GM19463 (cell line): ENCODE measurements around the gene EP400.
"Not testable (repeated sequence)": the region's sequence is repeated elsewhere in the genome, so short reads cannot be mapped to it uniquely, and the experiment has no call there.

ENCODE experiments used
- ATAC-seq: cut with Tn5 transposase; IDR thresholded peaks from one replicate; pipeline ENCODE4 v1.9.1; 2021; ENCODE audit warnings: mild to moderate bottlenecking, moderate library complexity; ENCODE audit not compliant: unreplicated experiment

Gene EP400

DNA sequence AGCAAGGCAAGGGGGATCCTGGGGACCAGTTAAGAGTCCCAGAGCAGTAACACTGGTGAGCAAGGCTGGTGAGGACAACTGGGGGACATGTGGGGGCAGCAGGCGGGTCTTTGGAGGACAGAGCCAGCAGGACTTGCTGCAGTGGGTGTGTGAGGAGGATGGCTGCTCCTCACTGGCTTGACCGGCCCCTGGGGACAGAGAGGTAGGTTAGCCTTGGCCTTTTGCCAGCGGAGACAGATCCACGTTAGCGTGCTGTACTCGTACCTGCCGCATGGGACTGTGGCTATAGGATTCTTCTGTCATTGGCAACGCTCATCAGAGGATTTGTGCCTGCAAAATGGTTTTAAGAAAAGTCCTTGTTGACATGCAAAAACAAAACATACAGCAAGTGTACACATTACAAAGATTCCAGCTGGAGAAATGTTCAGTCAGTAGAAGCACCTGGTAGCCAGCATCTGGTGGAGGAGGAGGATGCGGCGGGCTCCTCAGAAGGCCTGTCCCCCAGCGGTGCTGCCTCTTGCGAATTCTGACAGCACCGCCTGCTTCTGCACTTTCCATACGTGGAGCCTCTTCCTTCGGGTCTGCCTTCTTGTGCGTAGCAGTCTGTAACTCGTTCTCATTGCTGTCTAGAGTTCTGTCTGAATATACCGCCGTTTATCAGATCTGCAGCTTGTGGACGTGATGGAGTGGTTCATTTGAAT, 91.3 kb downstream of the EP400 start:
- ATAC-seq, result no peak

DNA sequence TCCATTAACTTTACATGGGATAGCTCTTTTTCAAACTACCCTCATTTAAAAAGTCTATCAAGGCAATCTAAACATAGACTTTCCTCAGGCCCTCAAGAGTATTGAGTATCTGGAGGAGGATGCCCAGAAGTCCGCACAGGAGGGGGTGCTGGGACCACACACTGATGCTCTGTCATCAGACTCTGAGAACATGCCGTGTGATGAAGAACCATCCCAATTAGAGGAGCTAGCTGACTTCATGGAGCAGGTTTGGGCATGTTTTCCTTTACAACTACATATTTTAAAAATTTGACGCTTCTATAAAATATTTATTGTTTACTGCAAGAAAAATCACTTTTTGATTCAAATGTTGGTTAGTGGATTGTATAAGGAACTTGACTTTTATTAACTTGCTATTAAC, 93.5 kb downstream of the EP400 start:
- ATAC-seq, result no peak

DNA sequence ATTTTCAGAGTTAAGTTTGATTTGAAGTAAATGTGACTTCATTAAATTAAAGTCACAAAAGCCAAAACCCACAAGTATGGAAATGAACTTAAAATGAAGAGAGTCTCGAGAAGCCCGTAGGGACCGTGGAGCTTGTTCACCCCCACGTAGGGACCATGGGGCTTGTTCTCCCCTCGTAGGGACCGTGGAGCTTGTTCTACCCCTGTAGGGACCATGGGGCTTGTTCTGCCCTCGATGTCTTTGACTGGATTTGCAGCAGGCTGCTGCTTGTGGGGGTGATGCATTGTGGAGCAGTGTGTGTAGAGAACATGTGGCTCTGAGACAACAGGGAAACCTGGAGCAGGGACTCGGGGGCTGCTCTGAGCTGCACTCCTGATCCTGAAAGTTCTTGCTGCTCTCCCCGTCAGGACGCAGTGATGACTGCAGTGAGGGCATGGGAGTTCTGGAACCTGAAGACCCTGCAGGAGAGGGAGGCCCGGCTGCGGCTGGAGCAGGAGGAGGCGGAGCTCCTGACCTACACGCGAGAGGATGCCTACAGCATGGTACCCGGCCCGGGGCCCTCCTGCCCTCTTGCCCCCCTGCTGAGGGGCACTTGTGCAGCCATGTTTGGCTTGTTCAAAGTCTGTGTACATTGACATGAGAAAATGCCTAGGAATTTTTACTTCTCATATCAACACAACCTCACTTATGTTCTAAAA, 94.2 kb downstream of the EP400 start:
- no peak for ATAC-seq

DNA sequence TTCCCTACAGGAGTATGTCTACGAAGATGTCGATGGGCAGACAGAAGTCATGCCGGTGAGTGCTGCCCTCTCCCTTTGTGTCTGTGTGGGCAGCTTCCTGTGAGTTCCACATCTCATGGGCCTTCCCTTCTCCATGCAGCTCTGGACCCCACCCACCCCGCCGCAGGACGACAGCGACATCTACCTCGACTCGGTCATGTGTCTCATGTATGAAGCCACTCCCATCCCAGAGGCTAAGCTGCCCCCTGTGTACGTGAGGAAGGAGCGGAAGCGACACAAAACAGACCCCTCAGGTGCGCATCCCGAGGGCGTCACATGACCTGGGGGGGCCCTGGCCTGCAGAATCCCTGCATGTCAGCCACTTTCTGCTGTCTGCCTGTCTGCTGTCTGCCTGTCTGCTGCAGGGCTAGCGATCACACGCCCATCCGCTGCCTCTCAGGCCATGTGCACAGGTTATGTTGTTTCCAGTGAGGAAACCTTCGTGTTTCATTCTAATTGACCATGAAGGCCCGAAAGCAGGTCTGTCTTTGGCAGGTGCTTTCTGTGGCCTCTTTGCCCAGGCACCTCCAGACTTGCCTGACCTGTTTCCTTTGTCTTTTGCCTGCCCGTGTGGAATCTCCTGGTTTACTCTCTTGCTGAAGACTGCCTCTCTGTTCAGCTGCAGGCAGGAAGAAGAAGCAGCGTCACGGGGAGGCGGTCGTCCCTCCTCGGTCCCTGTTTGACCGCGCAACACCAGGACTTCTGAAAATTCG, 95.1 kb downstream of the EP400 start:
- no peak for ATAC-seq

DNA sequence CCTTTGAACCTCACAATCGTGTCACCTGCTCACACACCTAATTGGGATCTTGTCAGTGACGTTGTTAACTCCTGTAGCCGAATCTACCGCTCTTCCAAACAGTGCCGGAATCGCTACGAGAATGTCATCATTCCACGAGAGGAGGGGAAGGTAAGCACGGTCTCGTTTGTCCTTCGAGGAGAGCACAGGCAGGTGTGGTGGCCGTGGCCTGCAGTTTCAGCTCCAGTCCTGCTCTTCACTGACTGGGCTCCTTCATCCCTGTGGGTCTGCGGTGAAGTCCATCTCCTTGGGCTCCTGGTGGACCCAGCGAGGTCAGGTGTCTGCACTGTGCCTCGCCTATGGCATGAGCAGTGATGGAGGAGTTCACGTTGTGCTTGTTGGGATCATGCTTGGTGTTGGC, 96.0 kb downstream of the EP400 start:
- no peak for ATAC-seq

DNA sequence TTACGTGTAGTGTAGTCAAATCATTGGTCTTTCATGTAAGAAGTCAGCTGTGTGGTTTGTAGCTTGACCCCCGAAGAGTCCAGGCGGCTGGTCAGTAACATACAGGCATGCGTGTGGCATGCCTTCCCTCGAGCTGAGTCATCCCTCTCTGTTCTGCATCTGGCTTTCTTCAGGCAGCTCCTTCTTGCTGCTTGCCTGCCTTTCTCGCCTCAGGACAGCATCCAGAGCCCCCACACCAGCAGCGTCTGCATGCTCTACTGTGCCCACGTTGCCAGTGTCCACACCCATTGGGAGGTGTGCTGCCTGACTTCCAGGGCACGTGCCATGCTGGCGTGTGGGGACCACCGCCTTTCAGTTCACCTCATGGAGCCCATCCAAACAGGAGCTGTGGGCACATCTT, 96.8 kb downstream of the EP400 start:
- no peak for ATAC-seq

DNA sequence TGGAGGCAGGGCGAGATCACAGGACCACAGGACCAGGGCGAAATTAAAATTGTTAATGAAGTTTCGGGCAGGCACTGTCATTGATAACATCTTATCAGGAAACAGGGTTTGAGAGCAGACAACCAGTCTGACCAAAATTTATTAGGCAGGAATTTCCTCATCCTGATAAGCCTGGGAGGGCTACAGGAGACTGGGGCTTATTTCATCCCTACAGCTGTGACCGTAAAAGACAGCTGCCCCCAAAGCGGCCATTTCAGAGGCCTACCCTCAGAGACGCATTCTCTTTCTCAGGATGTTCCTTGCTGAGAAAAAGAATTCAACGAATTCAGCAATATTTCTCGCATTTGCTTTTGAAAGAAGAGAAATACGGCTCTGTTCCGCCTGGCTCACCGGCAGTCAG, 97.9 kb downstream of the EP400 start:
- not testable (repeated sequence) for ATAC-seq

DNA sequence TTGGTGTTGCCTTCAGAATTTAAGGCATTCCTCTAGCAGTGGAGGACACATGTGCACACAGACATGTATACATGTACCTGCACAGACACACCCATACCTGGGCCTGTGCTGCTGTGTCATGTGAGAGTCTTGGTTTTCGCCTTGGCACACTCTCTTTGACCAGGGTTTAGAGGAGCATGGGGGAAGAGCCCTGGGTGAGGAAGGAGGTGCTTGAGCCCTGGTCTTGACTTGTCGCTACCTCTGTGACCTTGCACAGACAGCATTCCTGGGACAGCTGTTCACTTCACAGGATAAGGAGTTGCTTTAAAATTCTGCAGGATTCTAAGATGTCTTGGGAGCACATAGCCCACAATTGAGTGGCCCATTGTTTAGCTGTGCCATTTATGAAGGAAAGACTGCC, 99.7 kb downstream of the EP400 start:
- no peak for ATAC-seq

DNA sequence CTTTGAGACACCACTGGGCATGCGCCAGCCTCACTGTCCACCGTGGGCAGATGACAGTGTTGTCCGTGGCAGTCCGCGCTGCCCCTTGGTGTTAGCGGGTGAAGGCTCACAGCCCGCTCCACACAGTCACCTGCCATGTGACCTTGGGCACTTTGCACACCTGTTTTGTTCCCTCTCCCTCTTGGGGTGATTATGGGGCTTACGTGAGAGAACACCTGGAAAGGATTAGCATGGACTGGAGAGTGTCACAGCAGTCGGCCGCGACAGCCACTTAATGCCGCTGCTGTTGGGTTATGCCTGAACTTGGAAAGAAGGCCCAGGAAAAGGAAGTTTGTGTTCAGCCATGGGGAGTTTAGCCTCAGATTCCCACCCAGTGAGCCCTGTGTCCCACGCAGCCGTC, 100.1 kb downstream of the EP400 start:
- no peak for ATAC-seq

DNA sequence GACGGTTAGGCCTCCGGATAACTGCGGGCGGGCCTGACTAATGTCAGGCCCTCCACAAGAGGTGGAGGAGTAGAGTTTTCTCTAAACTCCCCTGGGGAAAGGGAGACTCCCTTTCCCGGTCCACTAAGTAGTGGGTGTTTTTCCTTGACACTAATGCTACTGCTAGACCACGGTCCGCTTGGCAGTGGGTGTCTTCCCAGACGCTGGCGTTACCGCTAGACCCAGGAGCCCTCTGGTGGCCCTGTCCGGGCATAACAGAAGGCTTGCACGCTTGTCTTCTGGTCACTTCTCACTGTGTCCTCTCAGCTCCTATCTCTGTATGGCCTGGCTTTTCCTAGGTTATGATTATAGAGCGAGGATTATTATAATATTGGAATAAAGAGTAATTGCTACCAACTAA, 102.0 kb downstream of the EP400 start:
- not testable (repeated sequence) for ATAC-seq

DNA sequence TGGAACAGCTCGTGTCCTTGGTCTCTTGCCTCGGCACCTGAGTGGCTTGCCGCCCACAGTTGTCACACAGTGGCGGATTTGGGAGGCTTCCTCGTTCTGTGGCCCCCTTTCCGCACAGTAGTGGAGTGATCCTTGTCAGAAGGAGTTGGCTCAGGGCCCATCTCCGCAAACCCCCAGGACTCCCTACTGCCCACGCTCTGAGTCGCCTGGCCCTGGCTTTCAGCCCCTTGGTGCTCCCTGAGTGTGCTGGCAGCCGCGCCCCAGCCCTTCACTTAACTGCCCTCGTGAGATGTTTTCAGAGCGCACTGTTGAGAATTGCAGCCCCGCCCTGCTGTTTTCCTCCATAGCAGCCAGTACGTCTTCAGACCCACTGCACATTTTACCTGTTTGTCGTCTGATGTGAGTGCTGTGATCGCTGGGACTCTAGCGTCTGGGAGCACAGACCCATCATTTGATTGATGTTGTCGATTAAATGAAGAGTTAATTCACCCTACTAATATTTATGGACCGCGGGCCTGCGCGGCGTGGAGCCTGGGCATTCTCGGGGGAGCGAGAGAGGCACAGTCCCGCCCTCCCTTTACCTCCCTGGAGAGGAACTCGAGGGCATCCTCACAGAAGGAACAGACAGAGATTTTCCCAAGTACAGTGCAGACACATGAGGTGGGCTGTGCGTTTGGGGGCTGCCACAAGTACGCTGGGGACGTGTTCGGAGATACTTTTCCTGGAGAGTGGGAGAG, 102.6 kb downstream of the EP400 start:
- ATAC-seq, result no peak

DNA sequence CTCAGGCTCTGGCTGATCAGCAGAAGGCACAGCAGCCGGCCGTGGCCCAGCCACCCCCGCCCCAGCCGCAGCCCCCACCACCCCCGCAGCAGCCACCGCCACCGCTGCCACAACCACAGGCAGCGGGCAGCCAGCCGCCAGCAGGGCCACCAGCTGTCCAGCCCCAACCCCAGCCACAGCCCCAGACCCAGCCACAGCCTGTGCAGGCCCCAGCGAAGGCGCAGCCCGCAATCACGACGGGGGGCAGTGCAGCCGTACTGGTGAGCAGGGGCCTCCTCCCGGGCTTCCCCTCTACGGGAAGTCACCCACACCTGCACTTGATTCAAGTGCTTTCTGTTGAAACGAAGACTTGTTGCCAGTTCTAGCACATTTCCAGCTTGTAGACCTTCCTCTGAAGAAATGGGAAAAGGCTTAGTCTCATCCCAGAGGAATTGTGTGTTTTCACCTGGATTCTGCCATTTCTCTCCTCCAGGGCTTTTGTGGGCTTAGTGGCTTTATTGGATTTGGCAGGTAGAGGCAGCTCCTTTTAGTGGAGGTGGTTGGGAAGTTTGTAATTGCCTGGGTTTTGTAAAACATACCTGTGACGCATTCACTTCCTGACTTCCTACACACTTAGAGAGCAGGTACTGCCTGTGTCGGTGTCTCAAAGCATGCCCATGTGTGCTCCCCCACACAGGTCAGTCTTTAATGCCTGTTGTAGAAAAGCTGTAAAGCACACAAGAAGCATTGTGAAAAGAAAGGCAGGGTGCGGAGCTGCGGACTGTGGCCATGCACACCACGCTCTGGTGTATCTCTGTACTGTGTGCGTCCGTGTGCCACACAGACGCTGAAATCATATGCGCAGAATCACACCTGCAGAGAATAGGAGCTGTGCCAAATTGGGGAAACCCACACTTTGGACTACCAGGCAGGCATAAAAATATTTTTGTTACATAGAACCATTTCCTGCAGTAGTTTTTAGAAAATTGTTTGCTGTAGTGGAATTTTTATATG, 103.9 kb downstream of the EP400 start:
- ATAC-seq, result no peak

DNA sequence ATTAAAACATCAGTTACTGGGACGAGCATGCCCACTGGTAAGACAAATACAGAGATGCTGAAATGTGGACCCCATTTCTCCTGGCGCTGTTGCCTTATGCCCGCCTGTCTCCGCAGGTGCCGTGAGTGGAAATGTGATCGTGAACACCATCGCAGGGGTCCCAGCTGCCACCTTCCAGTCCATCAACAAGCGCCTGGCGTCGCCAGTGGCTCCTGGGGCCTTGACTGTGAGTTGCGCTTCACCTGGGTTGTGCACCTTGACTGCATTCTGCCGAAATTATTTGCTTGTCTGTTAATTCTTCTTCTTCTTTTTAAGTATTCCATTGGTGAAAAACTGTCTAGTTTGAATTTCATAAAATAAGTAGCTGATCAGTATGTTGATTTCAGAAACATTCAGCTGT, 105.2 kb downstream of the EP400 start:
- ATAC-seq, result no peak

DNA sequence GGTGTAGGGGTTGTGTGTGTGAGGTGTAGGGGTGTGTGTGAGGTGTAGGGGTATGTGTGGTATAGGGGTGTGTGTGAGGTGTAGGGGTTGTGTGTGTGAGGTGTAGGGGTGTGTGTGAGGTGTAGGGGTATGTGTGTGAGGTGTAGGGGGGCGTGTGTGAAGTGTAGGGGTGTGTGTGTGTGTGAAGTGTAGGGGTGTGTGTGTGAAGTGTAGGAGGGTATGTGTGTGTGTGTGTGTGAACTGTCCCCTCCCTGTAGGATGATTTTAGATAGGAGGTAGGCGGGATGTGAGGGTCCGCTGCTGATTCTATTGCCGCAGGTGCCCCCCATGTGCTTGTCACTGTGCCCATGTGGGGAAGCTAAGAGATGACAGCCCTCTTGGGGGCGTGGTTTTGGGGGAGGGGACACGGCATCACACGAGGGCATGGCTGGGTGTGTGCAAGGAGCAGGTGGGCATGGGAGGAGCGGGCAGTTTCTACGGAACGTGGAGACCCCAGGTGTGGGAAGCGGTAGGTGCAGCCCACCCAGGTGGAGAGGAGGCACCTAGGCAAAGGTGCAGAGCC, 105.9 kb downstream of the EP400 start:
- no peak for ATAC-seq

DNA sequence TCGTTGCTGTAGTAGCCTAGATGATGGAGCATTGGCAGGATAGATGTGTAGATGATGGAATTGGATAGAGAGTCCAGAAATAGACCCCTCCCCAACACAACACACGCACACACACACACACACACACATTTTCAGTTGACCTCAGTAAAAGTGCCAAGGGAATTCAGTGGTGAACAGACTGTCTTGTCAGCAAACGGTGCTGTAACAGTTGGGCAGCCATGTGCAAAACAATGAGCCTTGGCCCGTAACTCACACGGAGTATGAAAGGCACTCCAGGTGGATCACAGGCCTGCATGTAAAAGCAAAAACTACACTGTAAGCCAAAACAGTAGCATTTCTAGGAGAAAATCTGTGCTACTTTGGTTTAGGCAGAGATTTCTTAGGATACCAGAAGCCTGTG, 106.6 kb downstream of the EP400 start:
- no peak for ATAC-seq

DNA sequence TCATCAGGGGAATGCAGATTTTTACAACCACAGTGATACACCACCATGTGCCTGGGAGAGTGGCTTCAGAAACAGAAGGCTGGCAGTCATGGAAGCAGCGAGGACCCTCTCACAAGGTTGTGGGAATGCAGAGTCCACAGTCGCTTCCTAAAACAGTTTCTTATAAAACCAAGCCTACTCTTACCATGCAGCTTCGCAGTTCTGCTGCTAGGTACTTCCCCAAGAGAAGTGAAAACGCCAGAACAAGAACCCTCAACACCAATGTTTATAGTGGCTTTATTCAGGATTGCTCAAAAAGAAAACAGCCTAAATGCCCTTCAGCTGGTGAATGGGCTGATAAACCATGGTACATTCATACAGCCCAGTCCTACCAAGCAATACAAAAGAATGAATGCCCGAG, 107.2 kb downstream of the EP400 start:
- no peak for ATAC-seq

DNA sequence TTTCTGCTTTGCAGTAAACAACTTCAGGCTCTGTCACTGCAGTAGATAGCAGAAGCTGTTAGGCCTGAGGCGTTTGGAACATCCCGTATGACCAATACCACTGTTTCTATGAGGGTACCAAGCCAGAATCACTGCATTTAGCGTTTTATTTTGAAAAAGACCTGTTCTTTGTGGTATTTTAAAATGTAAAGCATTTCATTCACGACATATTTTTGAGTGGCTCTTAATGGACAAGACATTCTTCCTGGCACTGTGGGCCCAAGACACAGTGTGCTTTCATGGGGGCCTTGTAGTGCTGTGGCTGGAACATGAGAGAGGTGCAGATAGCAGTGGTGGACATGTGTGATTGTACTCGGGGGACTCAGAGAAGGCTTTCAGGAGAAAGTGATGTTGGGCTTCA, 107.9 kb downstream of the EP400 start:
- no peak for ATAC-seq

DNA sequence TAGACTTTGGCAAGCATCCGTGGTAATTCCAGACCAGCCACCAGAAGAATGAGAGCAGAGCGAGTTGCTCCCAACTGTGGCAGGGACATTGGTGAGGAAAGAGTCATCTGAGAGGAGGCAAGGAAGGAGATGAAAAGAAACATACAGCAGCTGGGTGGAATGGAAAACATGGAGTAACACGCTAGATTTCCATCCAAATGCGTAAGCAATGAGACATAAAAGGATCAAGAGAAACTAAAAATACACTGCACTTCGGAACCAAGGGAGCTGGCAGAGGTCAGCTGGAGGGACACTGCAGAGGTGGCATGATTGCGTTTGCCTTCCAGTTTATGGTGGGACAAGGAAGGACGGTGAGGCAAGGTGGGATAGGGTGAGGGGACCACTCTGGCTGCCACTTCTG, 111.5 kb downstream of the EP400 start:
- no peak for ATAC-seq

DNA sequence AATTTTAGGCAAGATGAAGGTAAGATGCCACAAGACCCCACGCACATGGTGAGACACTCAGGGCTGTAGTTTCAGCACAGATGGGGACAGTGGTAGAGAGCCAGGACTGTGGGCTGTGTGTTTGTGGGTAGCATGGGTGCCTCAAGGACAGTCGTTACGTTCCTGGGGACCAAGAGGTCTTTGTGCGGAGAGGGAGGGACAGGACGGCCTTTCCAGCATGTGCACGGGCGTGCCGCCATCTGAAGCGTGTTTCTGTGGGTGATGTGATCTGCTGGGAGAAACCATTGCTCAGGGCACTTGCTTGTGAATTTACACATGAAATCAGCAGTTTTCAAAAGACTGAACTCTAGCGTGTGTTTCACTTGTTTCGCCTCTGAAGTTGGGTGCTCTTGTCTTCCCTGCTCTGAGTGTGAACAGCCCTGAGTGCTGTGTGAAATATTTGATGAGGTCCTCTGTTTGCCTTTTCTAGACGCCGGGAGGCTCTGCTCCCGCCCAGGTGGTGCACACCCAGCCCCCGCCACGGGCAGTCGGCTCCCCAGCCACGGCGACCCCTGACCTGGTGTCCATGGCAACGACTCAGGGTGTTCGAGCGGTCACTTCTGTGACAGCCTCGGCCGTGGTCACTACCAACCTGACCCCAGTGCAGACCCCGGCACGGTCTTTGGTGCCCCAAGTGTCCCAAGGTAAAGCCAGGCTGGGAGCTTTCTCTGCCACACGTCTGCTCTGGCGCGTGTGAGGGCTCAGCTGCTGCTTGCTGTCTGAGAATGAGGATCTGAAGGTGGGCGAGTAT, 112.1 kb downstream of the EP400 start:
- ATAC-seq, result no peak
